ENCODE measurements around the gene GAS7.

DNA sequence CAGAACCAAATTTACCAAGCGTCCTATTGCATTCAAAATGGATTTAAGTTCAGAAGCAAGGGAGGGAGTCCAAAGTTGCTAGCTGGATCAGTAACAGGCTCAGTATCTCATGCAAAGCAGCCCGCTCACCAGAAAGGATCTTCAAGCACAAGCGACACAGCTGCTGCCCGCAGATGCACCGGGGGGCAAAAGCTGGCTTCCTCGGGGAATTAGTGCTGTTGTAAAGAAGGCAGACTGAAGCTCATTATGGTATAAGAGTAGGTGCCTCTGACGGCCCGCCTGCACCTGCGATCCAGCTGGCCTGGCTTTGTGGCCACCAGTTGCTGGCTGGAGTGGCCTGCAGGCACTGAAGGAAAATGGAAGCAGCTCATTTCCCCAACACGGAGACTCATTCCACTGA, 165.0 kb downstream of the GAS7 start:
- TF ChIP-seq ZNF565 (CRISPR knock-in tag; conservative IDR thresholded peaks at IDR 0.05; ENCODE audit: low read depth) (no peak), CSDC2 (CRISPR knock-in tag; IDR thresholded peaks at IDR 0.05) (no peak), TSHZ2 (CRISPR knock-in tag; IDR thresholded peaks at IDR 0.05) (no peak), ZNF70 (CRISPR knock-in tag; IDR thresholded peaks at IDR 0.05) (no peak), ZFP30 (CRISPR knock-in tag; IDR thresholded peaks at IDR 0.05) (no peak), TOX (CRISPR knock-in tag; IDR thresholded peaks at IDR 0.05; ENCODE audit: borderline replicate concordance) (no peak), CREB5 (CRISPR knock-in tag; IDR thresholded peaks at IDR 0.05; ENCODE audit: low read depth) (no peak)
- TF ChIP-seq, protein P1, sequence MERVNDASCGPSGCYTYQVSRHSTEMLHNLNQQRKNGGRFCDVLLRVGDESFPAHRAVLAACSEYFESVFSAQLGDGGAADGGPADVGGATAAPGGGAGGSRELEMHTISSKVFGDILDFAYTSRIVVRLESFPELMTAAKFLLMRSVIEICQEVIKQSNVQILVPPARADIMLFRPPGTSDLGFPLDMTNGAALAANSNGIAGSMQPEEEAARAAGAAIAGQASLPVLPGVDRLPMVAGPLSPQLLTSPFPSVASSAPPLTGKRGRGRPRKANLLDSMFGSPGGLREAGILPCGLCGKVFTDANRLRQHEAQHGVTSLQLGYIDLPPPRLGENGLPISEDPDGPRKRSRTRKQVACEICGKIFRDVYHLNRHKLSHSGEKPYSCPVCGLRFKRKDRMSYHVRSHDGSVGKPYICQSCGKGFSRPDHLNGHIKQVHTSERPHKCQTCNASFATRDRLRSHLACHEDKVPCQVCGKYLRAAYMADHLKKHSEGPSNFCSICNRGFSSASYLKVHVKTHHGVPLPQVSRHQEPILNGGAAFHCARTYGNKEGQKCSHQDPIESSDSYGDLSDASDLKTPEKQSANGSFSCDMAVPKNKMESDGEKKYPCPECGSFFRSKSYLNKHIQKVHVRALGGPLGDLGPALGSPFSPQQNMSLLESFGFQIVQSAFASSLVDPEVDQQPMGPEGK (CRISPR knock-in tag; IDR thresholded peaks at IDR 0.05; ENCODE audit: borderline replicate concordance), result no peak
